NCI-H2081 (cell line): ENCODE results near the gene TBX4.
"Not testable (repeated sequence)": the region's sequence is repeated elsewhere in the genome, so short reads cannot be mapped to it uniquely, and the experiment has no call there.

Source experiments
- DNase-seq, 2 experiments: peaks; one replicate each; lab custom pipeline; 2025; lab: John Stamatoyannopoulos, UW

Gene TBX4

GRCh38 chr17:61527441-61527840 lies 75.2 kb downstream of the TBX4 start:
- not testable (repeated sequence) for DNase-seq

GRCh38 chr17:61528171-61528570 lies 75.9 kb downstream of the TBX4 start:
- DNase-seq = no peak

- no peak for DNase-seq
Observed at GRCh38 chr17:61531223-61531622, 79.0 kb downstream of the TBX4 start.

GRCh38 chr17:61532826-61533225 lies 80.6 kb downstream of the TBX4 start:
- DNase-seq = peak in 1 of 2 experiments; percentile 48

GRCh38 chr17:61533797-61534196 lies 81.6 kb downstream of the TBX4 start:
- no peak for DNase-seq

GRCh38 chr17:61534414-61534813 lies 82.2 kb downstream of the TBX4 start:
- no peak for DNase-seq
